Activated gamma-delta T cell (primary cell): ENCODE measurements around the gene FBXO44.
A peak's percentile ranks its signal among the peaks of the same experiment; 100 is the strongest.
"Not testable (repeated sequence)": the region's sequence is repeated elsewhere in the genome, so short reads cannot be mapped to it uniquely, and the experiment has no call there.

ENCODE experiments used
- DNase-seq: peaks from one replicate; lab custom pipeline; 2025; lab: John Stamatoyannopoulos, UW
- total RNA-seq, 2 donors: gene quantifications; one replicate each; lab custom pipeline; 2026; lab: John Stamatoyannopoulos, UW

The FBXO44 gene
- 44.1 to 49.5 reads per million in 2 donors for total RNA-seq

GRCh38 chr1:11654137-11654938 is at the start of gene FBXO44, which contains the start of gene FBXO2:
Gene FBXO44 (plus strand): TSS chr1:11654877. CDS start chr1:11655836, 959 bp downstream.
Gene FBXO2 (minus strand): TSS chr1:11654429. CDS start chr1:11654340, 89 bp downstream.
- peak; percentile 54 for DNase-seq

- no peak for DNase-seq
Observed at GRCh38 chr1:11606775-11607174, 47.9 kb upstream of the FBXO44 start.

- DNase-seq, result not testable (repeated sequence)
Observed at GRCh38 chr1:11608596-11609130, 46.0 kb upstream of the FBXO44 start.

- DNase-seq, result not testable (repeated sequence)
Observed at GRCh38 chr1:11609378-11609777, 45.3 kb upstream of the FBXO44 start.

- no peak for DNase-seq
Observed at GRCh38 chr1:11610629-11611180, 44.0 kb upstream of the FBXO44 start.

- DNase-seq, result no peak
Observed at GRCh38 chr1:11611638-11612327, 42.9 kb upstream of the FBXO44 start.

GRCh38 chr1:11613347-11613746 is 41.3 kb upstream of the FBXO44 start:
- no peak for DNase-seq

- DNase-seq, result no peak
Observed at GRCh38 chr1:11615090-11615489, 39.6 kb upstream of the FBXO44 start.

- no peak for DNase-seq
Observed at GRCh38 chr1:11616766-11617165, 37.9 kb upstream of the FBXO44 start.

GRCh38 chr1:11617314-11617713 is 37.4 kb upstream of the FBXO44 start:
- no peak for DNase-seq

GRCh38 chr1:11617741-11618140 is 36.9 kb upstream of the FBXO44 start:
- DNase-seq, result no peak

- no peak for DNase-seq
Observed at GRCh38 chr1:11620405-11620804, 34.3 kb upstream of the FBXO44 start.

GRCh38 chr1:11620924-11621323 is 33.8 kb upstream of the FBXO44 start:
- no peak for DNase-seq

- no peak for DNase-seq
Observed at GRCh38 chr1:11622398-11622797, 32.3 kb upstream of the FBXO44 start.

- DNase-seq, result no peak
Observed at GRCh38 chr1:11623702-11624101, 31.0 kb upstream of the FBXO44 start.

GRCh38 chr1:11626551-11626950 is 28.1 kb upstream of the FBXO44 start:
- no peak for DNase-seq

- no peak for DNase-seq
Observed at GRCh38 chr1:11628767-11629166, 25.9 kb upstream of the FBXO44 start.

GRCh38 chr1:11629184-11630016 is 25.3 kb upstream of the FBXO44 start:
- no peak for DNase-seq

GRCh38 chr1:11634365-11635192 is 20.1 kb upstream of the FBXO44 start:
- DNase-seq, result no peak

GRCh38 chr1:11638121-11638520 is 16.6 kb upstream of the FBXO44 start:
- no peak for DNase-seq

- DNase-seq, result no peak
Observed at GRCh38 chr1:11639372-11639771, 15.3 kb upstream of the FBXO44 start.
